SK-N-SH treated with all-trans-retinoic acid at 6 μM for 48 hours (cell line): ENCODE data around the gene MRPL48.

Experiments used
- ARNTL ChIP-seq: fragments of 450-650 bp; formaldehyde crosslinking; IDR thresholded peaks from 2 replicates; pipeline ENCODE4 v1.5.0; 2020; ENCODE audit warnings: low read depth, mild to moderate bottlenecking, moderate library complexity, borderline replicate concordance
- BACH2 ChIP-seq: fragments of 250-450 bp; sonication (Bioruptor Pico); IDR thresholded peaks from 2 replicates; pipeline ENCODE4 v1.9.0; 2021; ENCODE audit warnings: mild to moderate bottlenecking, borderline replicate concordance
- POU6F1 ChIP-seq: fragments of 250-450 bp; sonication (Bioruptor Pico); IDR thresholded peaks from 2 replicates; pipeline ENCODE4 v1.8.0; 2021; ENCODE audit warnings: low read depth, mild to moderate bottlenecking, moderate library complexity, borderline replicate concordance
- ZFP3 ChIP-seq: fragments of 250-450 bp; sonication (Bioruptor Pico); IDR thresholded peaks from 2 replicates; pipeline ENCODE4 v1.5.0; 2020; ENCODE audit warnings: mild to moderate bottlenecking, moderate library complexity
- ZFP30 ChIP-seq: fragments of 450-650 bp; formaldehyde crosslinking; IDR thresholded peaks from 2 replicates; pipeline ENCODE4 v1.5.0; 2022; ENCODE audit warnings: mild to moderate bottlenecking, moderate library complexity

- TF ChIP-seq ZFP30: no peak
- TF ChIP-seq POU6F1: no peak
- TF ChIP-seq ARNTL: no peak
- TF ChIP-seq ZFP3 (CRISPR knock-in tag): no peak
- no peak for TF ChIP-seq BACH2
Measured at GRCh38 chr11:73818846-73819245, 31.2 kb downstream of the MRPL48 start.
